GM19395 (cell line): Measurements from ENCODE around the gene RAPGEF1.
"Not testable (repeated sequence)": the region's sequence is repeated elsewhere in the genome, so short reads cannot be mapped to it uniquely, and the experiment has no call there.

Experiments used
- ATAC-seq: cut with Tn5 transposase; IDR thresholded peaks from one replicate; pipeline ENCODE4 v1.9.1; 2021; ENCODE audit warnings: mild to moderate bottlenecking, moderate library complexity; ENCODE audit not compliant: unreplicated experiment

Gene RAPGEF1

DNA sequence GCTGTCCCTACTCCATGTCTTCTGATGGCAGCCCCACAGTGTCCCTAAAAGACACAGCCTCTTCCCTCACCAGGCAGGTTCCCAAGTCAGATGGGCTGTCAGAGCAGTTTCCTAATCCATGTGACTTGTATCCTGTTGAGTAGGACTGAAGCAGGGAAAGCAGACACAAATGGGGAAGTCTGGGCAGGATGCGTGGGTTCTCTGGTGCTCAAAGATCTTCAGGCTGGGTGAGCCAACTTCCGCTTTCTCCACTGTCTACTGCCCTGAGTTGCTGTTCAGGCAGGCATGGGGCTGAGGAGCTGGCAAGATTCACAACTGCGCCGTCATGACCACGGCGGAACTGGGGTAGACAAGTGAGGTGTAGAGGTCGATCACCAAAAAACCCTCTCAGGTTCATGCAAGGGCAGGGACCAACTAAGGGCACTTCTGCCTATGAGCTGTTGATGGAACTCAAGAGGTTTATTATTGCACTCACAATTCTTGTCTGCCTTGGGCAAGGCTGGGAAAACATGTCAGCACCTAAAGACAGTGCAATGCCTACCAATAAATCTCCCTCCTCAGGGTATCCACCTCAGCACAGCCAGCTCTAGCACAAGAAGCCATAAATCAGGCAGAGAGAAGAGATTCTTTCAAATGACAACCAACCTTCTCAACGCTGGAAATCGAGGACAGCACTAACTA lies 83.4 kb downstream of the RAPGEF1 start:
- peak; percentile 66 for ATAC-seq

DNA sequence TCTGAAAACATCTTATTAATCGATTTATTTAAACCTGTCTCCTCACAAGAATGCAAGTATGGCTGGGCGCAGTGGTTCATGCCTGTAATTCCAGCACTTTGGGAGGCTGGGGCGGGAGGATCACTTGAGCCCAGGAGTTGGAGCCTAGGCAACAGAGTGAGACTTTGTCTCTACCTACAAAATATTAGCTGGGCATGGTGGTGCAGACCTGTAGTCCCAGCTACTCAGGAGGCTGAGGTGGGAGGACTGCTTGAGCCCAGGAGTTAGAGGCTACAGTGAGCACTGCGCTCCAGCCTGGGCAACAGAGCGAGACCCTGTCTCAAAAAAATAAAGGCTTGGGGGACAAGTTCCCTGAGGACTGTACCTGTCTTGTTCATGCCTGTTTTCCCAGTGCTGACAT lies 85.5 kb downstream of the RAPGEF1 start:
- not testable (repeated sequence) for ATAC-seq

GRCh38 chr9:131651599-131651998 lies 88.3 kb downstream of the RAPGEF1 start:
- no peak for ATAC-seq

DNA sequence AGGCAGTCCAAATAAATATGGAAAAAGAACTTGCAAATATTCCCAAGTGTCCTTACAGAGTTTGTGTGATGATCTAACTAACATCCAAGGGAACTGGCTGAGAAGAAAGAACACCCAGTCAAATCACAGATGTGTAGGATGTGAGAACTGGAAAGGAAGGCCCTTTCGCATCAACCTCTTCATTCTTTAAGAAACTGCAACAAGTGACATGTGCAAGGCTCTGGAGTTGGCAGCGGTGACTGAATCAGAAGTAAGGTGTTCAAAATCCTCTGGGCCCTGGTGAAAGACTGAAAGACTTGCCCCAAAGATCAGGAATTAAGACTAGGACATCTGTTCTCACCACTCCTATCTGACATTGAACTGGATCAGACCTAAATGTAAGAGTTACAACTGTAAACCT lies 88.7 kb downstream of the RAPGEF1 start:
- no peak for ATAC-seq

GRCh38 chr9:131650254-131650653 lies 89.6 kb downstream of the RAPGEF1 start:
- ATAC-seq: no peak

GRCh38 chr9:131649646-131650045 lies 90.2 kb downstream of the RAPGEF1 start:
- ATAC-seq: no peak

DNA sequence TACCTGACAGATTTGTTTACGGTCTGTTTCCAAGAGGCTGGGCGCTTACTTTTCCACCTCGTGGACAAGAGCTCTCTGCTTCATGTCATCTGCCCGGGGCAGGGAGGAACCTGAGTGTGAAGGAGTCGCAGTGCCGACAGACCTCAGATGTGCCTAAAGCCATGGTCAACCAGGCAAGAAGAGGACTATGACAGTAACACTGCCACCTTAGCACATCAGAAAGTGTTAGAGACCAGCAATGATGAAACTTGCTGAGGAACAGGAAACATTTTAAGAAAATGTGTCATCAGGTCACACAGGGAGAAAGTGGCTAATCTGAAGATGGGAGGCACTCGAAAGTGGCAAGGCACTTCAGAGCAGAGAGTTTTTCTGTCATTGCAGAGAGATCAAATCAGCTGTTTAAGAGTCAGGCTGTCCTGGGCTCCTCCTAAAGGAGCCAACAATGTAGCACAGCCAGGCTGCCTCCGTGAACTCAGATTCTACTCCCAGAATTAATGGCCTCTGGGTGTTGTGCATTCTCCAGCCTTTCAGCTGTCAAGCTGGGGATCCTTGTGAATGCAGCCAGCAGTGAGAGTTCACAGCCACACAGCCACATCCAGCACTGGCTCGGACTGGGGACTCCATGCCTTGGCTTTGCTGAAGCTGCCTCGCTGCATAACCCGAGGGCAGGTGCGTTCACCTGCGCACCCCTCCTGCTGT lies 94.6 kb downstream of the RAPGEF1 start:
- ATAC-seq: no peak

DNA sequence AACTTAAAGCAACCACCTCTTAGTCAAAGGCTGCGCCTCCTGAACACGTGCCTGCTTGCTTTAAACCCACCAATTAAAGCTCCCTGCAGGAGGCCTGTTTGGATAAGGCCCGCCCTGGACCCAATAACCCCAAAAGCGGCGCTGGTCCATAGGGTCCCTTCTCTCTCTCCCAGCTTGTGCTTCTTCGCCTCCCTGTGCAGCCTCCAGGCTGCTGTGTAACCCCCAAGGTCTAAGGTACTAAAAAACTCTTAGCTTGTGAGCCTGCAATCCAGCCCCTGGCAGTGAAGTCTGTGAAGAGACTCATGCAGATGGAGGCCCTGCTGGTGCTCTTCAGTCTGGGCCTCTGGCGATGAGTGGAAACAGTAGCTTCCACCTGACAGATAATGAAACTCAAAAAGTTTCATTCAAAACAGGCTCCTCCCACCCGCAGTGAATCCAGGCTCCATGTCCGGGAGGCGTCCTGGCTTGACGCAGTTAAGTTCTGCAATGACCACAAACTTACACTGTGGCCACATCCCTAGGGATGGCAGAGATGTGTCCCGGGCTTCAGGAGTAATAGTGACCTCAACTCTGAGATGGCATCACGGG lies 97.3 kb downstream of the RAPGEF1 start:
- ATAC-seq: peak; percentile 78

DNA sequence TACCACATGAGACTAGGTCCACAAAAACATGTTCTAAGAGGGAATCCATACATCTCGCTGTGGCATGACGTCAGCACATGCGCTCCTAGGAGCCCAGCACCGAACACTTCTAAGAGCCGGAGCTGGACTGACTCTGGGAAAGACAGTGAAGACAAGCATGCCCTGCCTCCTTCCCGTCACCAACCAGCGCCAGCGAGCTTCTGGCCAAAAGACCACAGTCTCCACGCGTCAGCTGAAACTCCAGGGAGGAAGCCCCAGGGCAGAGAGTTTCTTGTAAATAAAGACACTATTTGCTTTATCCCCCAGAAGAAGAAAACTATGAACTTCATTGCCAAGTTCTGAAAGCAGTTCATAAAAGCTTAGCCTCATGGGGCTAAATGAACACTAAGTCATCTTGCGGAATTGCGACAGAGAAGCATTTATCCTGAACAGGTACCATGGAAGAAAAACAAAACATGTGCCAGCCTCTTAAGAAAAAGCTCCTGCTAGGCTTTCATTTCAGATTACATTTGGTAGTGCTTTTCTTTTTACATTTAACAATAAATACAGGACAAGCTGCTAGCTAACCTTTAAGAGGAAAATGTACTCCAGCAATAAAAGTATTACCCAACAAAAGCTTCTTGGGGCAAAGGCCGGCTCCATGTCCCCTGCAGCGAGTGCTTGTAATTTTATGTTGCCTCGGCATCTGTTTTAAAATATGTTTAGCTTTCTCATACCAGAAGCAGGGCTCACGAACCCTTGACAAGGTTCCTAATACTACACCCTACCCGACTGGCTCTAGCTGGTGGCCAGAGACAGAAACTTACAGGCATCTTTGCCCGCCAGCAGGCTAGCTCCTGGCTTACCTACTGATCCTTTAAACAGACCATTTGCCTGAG lies 98.0 kb downstream of the RAPGEF1 start:
- no peak for ATAC-seq

DNA sequence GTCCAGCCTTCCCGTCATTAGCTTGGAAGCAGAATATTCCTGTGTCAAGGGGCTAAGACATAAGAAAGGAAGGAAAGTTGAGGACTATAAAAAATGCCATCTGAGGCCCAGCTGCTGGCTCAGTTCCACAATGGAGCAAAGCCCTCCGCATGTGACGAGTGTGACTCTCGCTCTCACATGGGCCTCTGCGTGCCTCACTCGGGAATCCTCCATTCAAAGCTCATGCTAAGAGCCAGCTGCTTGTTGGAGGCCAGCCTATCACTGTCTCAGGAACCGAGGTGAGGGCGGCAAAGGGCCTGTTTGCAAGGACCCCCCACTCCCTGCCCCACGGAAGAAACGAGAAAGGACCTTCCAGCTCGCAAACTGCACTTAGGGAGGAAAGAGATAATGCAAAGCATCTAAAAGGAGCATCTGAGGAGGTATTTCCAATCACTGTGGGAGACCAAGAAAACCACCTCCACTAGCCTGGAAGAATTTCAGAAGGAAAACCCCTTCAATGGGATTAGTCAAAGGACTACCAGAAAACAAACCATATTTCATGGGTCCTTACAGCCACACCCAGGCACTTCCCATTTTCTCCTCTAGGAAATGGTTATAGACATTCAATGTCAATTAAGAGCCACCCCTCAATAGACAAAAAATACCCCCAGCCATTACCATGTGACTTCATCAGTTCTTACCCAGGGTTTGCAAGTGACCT lies 99.3 kb downstream of the RAPGEF1 start:
- ATAC-seq: no peak

DNA sequence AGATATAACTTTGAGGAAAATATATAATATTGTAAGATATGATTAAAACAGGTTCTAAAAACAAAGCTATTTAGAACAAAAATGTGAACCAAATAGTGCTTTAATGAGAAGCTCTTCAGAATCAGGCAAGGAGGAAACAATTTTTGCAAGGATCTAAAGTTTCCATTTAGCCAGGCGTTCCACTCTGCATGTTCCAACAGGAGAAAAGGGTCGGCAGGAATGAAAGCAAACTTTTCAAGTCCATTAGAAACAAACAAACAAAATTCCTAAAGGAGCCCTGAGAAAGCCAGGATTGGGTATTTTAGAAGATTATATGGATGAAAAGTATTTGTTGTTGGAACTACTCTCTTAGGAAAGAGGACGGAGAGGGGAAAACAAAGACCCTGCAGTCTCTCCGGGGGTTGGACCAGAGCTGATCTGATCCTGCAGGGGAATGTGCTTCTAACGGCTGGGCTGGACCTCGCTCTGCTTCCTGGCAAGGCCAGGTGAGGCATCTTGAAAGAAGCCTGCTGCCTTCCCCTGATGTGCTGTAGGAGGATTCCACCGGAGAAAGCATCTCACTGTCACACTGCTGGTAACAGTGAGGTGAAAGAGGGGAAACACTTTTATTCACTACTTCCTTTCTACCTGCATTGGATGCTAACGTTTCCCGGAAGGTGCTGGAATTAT lies 100.0 kb downstream of the RAPGEF1 start:
- no peak for ATAC-seq

GRCh38 chr9:131636593-131636992 lies 103.3 kb downstream of the RAPGEF1 start:
- ATAC-seq: no peak

- no peak for ATAC-seq
Measured at GRCh38 chr9:131635892-131636291, 104.0 kb downstream of the RAPGEF1 start.

DNA sequence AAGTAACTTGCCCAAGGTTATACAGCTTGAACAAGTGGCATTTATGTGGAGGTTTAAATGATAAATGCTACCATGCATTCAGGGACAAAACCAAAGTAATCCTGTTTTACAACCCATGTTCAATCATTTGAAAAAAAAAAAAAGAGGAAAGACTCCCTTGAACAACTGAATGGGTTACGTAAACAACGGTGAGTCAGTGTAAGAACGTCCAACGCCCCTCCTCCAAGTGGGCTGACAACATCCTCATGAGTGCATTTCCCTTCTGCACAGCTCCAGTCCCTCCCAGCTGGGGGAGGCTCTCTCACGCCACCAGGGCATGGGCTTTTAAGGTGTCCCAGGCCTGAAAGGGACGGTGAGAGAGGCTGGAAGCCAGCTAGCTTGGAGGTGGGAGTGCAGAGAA lies 104.6 kb downstream of the RAPGEF1 start:
- ATAC-seq: no peak

- ATAC-seq: no peak
Measured at GRCh38 chr9:131633491-131634031, 106.3 kb downstream of the RAPGEF1 start.

DNA sequence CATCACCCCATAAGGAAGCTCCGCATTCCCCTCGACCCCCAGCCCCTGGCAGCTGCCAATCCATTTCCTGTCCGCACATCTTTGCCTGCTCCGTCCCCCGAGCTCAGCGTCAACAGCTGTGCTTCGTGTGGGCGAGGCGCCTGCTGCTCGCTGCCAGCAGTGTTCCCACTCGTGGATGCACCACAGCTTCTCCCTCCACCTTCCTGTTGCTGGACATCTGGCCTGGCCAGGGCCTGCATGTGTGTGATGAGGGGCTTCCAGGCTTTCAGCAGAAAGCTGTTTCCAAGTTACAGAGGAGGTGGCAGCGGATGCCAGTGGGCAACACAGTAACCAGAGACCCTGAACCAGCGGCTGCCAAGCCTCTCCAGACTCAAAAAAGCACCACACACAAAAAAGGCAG lies 108.6 kb downstream of the RAPGEF1 start:
- no peak for ATAC-seq

- no peak for ATAC-seq
Measured at GRCh38 chr9:131630205-131630831, 109.6 kb downstream of the RAPGEF1 start.

DNA sequence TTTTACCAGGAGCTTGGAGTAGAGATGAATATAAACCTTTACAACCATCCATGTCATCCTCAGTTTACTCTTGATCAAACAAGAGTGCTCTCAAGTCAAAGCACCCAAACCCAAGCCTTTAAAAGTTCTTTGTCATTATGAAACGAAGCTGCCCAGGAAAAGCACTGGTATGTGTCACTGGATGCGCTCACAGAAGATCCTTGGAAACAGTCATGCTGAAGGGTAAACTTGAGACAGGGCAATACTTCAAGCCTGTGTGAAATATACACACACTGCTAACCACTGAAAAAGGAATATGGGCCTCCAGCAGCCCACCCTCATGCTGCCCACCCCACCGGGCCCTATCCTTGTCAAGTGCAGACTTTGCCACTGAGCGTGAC lies 110.1 kb downstream of the RAPGEF1 start:
- no peak for ATAC-seq

- no peak for ATAC-seq
Measured at GRCh38 chr9:131629226-131629500, 110.7 kb downstream of the RAPGEF1 start.
